Measurements from ENCODE around the gene RCBTB2. TPM values are rescaled to one million over a fixed set of nuclear protein-coding genes. Genes with fewer than 3 reads are reported as not detected.

Gene RCBTB2
- total and polyA plus RNA-seq, 3 donors from 2014 or later, result 10.0 to 15.6 (median 12.2) TPM

DNA sequence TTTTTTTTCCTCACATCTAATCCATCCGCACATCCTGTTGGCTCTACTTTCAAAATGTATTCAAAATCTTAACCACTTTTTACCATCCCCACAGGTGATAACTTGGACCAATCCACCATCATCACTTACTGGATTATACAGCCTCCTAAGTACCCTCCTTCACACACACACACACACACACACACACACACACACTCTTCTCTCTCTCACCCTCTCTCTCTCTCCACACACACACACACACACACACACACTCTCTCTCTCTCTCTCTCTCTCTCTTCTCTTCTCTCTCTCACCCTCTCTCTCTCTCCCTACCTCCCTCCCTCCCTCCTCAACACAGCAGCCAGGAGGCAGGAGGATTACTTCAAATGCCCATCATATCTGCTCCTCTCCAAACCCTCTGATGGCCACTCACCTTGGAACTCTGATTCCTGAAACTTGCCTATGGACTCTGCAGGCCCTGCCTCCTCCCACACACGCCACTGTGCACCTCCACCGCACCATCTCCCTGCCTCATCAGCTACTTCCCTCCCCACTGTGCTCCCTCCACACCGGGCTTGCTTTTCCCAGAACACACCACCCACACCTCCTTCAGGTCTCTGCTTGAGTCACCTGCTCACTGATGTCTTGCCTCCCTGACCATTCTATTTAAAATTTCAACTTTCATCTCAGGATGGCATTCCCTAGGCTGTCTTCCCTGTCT, 39.7 kb downstream of the RCBTB2 start:
- TF ChIP-seq POLR2A (IDR thresholded peaks at IDR 0.05) (no peak), CTCF (IDR thresholded peaks at IDR 0.05) (no peak)
- DNase-seq, result no peak
- H3K9me3 ChIP-seq, result no peaks in the 10 kb centered on the region
- H3K4me1 ChIP-seq, result no peaks in the 10 kb centered on the region
- H3K36me3 ChIP-seq (ENCODE audit: low read depth, missing control alignments), result no peaks in the 10 kb centered on the region
- 50 to 64% methylated on average over 4 of the region's 4 CpGs for WGBS, 2 donors
- intact Hi-C loops (cut with DNase I; ENCODE audit: low total_unique reads), result no loop called here
- H3K4me3 ChIP-seq, result peak overlapping the region in 1 of 2 donors; percentile 27
- peak overlapping the region; percentile 48 to 81 for H3K27ac ChIP-seq
- no peaks in the 10 kb centered on the region for H3K27me3 ChIP-seq

- peak overlapping the region; percentile 48 to 81 for H3K27ac ChIP-seq
- H3K9me3 ChIP-seq, result no peaks in the 10 kb centered on the region
- intact Hi-C loops (cut with DNase I; ENCODE audit: low total_unique reads), result no loop called here
- DNase-seq, result peak; percentile 76
- TF ChIP-seq CTCF (IDR thresholded peaks at IDR 0.05) (no peak), POLR2A (IDR thresholded peaks at IDR 0.05) (no peak)
- WGBS, 2 donors, result 17 to 24% methylated on average over 16 of the region's 16 CpGs
- H3K4me3 ChIP-seq, result peak overlapping the region in 1 of 2 donors; percentile 27
- no peaks in the 10 kb centered on the region for H3K27me3 ChIP-seq
- H3K4me1 ChIP-seq, result no peaks in the 10 kb centered on the region
- H3K36me3 ChIP-seq (ENCODE audit: low read depth, missing control alignments), result no peaks in the 10 kb centered on the region
Observed at GRCh38 chr13:48492470-48493065, 40.3 kb downstream of the RCBTB2 start.

DNA sequence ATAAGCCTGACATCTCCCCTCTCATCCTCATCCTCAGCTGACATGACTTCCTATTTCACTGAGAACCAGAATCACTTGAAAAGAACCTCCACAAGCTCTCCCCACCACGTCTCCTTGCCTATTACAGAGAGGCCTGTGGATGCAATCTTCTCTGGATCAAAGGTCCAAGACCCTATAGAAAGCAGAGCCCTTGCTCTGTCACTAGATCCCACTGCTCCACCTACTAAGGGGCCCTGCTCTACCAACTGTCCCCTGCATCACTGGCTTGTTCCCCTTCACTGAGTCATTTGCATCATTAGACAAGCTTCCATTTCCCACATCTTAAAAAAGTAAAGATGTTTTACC, 40.8 kb downstream of the RCBTB2 start:
- intact Hi-C loops (cut with DNase I; ENCODE audit: low total_unique reads), result no loop called here
- H3K27ac ChIP-seq, result peak overlapping the region; percentile 48 to 81
- H3K36me3 ChIP-seq (ENCODE audit: low read depth, missing control alignments), result no peaks in the 10 kb centered on the region
- no peaks in the 10 kb centered on the region for H3K27me3 ChIP-seq
- no peaks in the 10 kb centered on the region for H3K4me1 ChIP-seq
- no peak for DNase-seq
- TF ChIP-seq POLR2A (IDR thresholded peaks at IDR 0.05) (no peak), CTCF (IDR thresholded peaks at IDR 0.05) (no peak)
- no peaks in the 10 kb centered on the region for H3K9me3 ChIP-seq
- H3K4me3 ChIP-seq, result peak overlapping the region in 1 of 2 donors; percentile 27
- WGBS, 2 donors, result 52 to 80% methylated on average over 1 of the region's 1 CpG

DNA sequence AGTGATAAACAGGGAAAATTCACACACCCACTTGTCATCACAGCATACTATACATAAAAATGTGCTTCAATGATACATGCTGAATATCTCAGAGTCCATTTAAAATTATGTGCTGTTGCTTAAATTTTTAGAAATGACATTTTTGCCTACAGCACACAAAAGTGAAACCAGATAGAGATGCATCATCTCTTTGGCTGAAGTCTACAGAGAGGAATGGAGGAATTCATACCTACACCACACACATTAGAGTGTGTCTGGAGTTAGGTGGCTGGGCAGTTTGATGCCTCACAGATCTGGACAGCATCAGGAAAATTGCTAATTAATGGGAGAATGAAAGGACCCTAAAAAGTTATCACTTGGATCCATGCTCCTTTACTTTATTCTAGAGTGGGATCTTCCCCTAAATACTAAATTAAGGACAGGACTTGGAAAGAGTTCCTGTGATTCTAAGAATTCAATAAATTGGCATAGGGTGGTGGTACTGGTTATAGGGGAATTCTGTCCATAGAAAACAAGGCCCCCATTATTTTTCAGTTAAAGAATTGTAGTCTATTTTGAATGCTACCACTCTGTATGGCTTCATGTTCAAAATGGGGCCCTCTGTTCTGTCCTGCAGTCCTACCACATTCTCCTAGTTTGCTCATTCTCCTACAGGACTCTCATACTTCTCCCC, 41.3 kb downstream of the RCBTB2 start:
- Histone ChIP-seq H3K9me3 (no peaks in the 10 kb centered on the region), H3K36me3 (ENCODE audit: low read depth, missing control alignments) (no peaks in the 10 kb centered on the region), H3K4me3 (no peak overlapping the region), H3K27me3 (no peaks in the 10 kb centered on the region), H3K4me1 (no peaks in the 10 kb centered on the region), H3K27ac (peak overlapping the region; percentile 48 to 81)
- DNase-seq, result no peak
- TF ChIP-seq CTCF (IDR thresholded peaks at IDR 0.05) (no peak), POLR2A (IDR thresholded peaks at IDR 0.05) (no peak)
- intact Hi-C loops (cut with DNase I; ENCODE audit: low total_unique reads), result no loop called here

Measured in testis (tissue), 3 donors.